ENCODE results near the gene ALDH1L1.

The ALDH1L1 gene

GRCh38 chr3:126053949-126054569 lies 126.3 kb downstream of the ALDH1L1 start:
- no peak overlapping the region for H3K27ac Mint-ChIP-seq
- H3K9me3 Mint-ChIP-seq = no peaks in the 10 kb centered on the region

More at GRCh38 chr3:126053949-126054569, 126.3 kb downstream of the ALDH1L1 start:
- peaks cover 4% of the 10 kb centered on the region for H3K36me3 Mint-ChIP-seq (ENCODE audit: low read depth)
- H3K4me3 Mint-ChIP-seq = no peak overlapping the region
- H3K27me3 Mint-ChIP-seq = no peaks in the 10 kb centered on the region
- peaks cover 20% of the 10 kb centered on the region for H3K4me1 Mint-ChIP-seq (ENCODE audit: low read depth)

Measured in stimulated activated naive CD8-positive, alpha-beta T cell treated with anti-CD3 and anti-CD28 coated beads, Interleukin-15, Interleukin-2, amounts not matched to agents 100 ng/mL and 50 ng/mL, for 24 hours (primary cell).